Heart left ventricle (tissue), 16 donors: ENCODE results near the gene EPHB6. TPM values are rescaled to one million over a fixed set of nuclear protein-coding genes. Genes with fewer than 3 reads are reported as not detected.

Source experiments
- ATAC-seq, 4 donors: fragments of 200-7000 bp; cut with Tn5 transposase; one replicate each; pipeline ENCODE4 v1.9.1; 2020 to 2022; ENCODE audit warnings: moderate library complexity in 4 of 4, mild to moderate bottlenecking in 3 of 4, moderate number of reproducible peaks in 1 of 4
- DNase-seq, 5 donors: peaks; one replicate each; pipeline ENCODE4 v3.0.0-alpha.2; 2020
- H3K27ac ChIP-seq, 12 donors: fragments of 200-600 bp; sonication (generic) in 4 of 12; one replicate each; pipeline versions ENCODE4 v1.5.0 to v1.8.0; 2016 to 2022; ENCODE audit warnings: mild to moderate bottlenecking in 2 of 12
- H3K27me3 ChIP-seq, 9 donors: fragments of 200-600 bp; sonication (generic) in 2 of 9; one replicate each; pipeline versions ENCODE4 v1.5.1 to v1.8.0; 2016 to 2022; ENCODE audit warnings: mild to moderate bottlenecking in 3 of 9
- H3K36me3 ChIP-seq, 9 donors: fragments of 200-600 bp; sonication (generic) in 2 of 9; one replicate each; pipeline versions ENCODE4 v1.5.0 to v1.8.0; 2018 to 2022; ENCODE audit warnings: mild to moderate bottlenecking in 2 of 9
- H3K4me1 ChIP-seq, 12 donors: fragments of 200-600 bp; sonication (generic) in 4 of 12; one replicate each; pipeline versions ENCODE4 v1.5.0 to v1.8.0; 2016 to 2022; ENCODE audit warnings: mild to moderate bottlenecking in 3 of 12
- H3K4me3 ChIP-seq, 12 donors: fragments of 200-600 bp; sonication (generic) in 4 of 12; one replicate each; pipeline versions ENCODE4 v1.5.0 to v1.8.0; 2017 to 2022; ENCODE audit warnings: mild to moderate bottlenecking in 9 of 12, moderate library complexity in 4 of 12
- H3K9me3 ChIP-seq, 12 donors: fragments of 200-600 bp; sonication (generic) in 4 of 12; one replicate each; pipeline versions ENCODE4 v1.5.0 to v1.8.0; 2016 to 2022; ENCODE audit warnings: mild to moderate bottlenecking in 1 of 12
- CTCF ChIP-seq, 12 donors: fragments of 200-600 bp; sonication (generic) in 4 of 12; IDR thresholded peaks; one replicate each; pipeline versions ENCODE4 v1.5.0 to v1.8.0; 2018 to 2022; ENCODE audit warnings: antibody characterized with exemption in 12 of 12, mild to moderate bottlenecking in 5 of 12
- POLR2A ChIP-seq, 2 donors: fragments of 450-650 bp; IDR thresholded peaks; one replicate each; pipeline ENCODE4 v1.6.1; 2017; ENCODE audit warnings: antibody characterized with exemption in 2 of 2, mild to moderate bottlenecking in 2 of 2, moderate library complexity in 2 of 2
- WGBS, 4 donors: extraction: QIAGEN DNeasy Blood & Tissue Kit in 2 of 4; methylation state at CpG; one replicate each; pipeline versions ENCODE4 v1.1.5 to v1.1.7; 2013 to 2018; 5-methylcytosine and 5-hydroxymethylcytosine counted together
- intact Hi-C, 10 donors: fragments of 100-400 bp; cut with DNase I; formaldehyde crosslinking; loops; one replicate each; pipeline versions ENCODE4 v1.11.1 to v1.14.2; 2022
- polyA plus RNA-seq, 2 donors: library from polyadenylated mRNA; stranded (reverse); fragments of 200-250 nt; gene quantifications; one replicate each; pipeline ENCODE4 v1.2.3, GENCODE V29; 2013
- total RNA-seq, 9 donors: library from RNA; depleted of rRNA in 2 of 9; stranded (reverse); fragments of >200 nt in 2 of 9; fragmentation: NEBNext Ultra II Directional in 3 of 9; extraction: Animal tissue kit (Norgen Biotek cat#: 25700) in 3 of 9; gene quantifications; one replicate each; pipeline versions ENCODE4 v1.1.0 to v1.2.4, GENCODE V29; 2016 to 2023
- donor health status: ischemic (EF 13 %, LVEDD 7.1; RV severe dilation, severe dysfunction).
- donor health status: healthy with polysubstance abuse.
- donor health status: DM: no; HTN: yes; CAD: no.
- donor health status: DM: no; HTN: no; CAD: no.
- donor health status: ischemic (EF 25% LVEDD 6.9; RV normal size, moderate dysfunction).
- donor health status: ischemic (EF 25% LVEDD 5.7; RV mildly dilated, moderate dysfunction).
- donor health status: healthy.
- donor health status: DM: yes; HTN: yes; CAD: no.
- donor health status: ischemic (EF 35%, LVEDD 5.7; RV mildly dilated, moderate dysfunction).
- donor health status: nonischemic (EF 11% LVEDD 7.7; RV severe dilation, severe dysfunction).
- donor health status: DM: yes; HTN: yes; CAD: no.
- donor health status: PGD.
- donor health status: ischemic (EF 29% LVEDD 5.4; RV normal size, mild dysfunction).
- donor health status: nonischemic (EF 23%, LVEDD 6.1; RV moderate dilation, normal function).

EPHB6 gene
- total and polyA plus RNA-seq, 11 donors = 1.5 to 20.3 (median 3.3) TPM

DNA sequence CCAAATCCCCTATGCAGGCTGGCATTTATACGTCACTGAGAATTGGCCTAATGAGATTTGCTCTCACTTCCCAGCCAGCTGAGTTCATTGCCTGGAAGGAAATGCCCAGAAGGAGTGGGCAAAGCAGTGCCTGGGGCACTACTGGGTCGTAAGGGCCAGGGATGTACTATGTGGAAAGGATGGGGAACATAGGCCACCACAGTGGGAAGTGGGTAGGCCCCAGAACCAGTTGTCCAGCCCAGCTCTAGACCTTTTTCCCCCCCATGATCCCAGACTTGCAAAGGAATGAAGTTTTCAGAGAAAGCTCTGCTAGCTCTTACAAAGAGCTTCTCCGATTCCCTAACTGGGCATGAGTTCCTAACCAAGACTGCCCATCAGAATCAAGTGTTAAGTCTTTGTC is 64.8 kb downstream of the EPHB6 start:
- DNase-seq = no peak
- Histone ChIP-seq H3K4me1 (no peaks in the 10 kb centered on the region), H3K9me3 (no peaks in the 10 kb centered on the region), H3K27me3 (peaks cover 0 to 12% (median 0%) of the 10 kb centered on the region in 9 donors), H3K4me3 (no peak overlapping the region), H3K36me3 (no peaks in the 10 kb centered on the region), H3K27ac (no peak overlapping the region)
- intact Hi-C loops = no loop called here
- TF ChIP-seq POLR2A (IDR thresholded peaks at IDR 0.05) = no peak
- TF ChIP-seq CTCF (IDR thresholded peaks at IDR 0.05) = no peak
- WGBS, 4 donors = 73 to 93% (median 85%) methylated on average over 3 of the region's 3 CpGs
- no peak for ATAC-seq

Other genes starting within 250 kb of the EPHB6 start
- 1 to 10 TPM in 5 of 9 donors, not detected in 4; 2.6 to 4.3 (median 3.2) TPM for gene PRSS1, start 105.6 kb upstream of the EPHB6 start, total RNA-seq
- gene PRSS1, start 105.6 kb upstream of the EPHB6 start, polyA plus RNA-seq = 1 to 10 TPM in 1 of 2 donors, not detected in 1; 1.3 TPM
- 1 to 10 TPM in 5 of 9 donors, not detected in 4; 2.2 to 8.4 (median 6.1) TPM for gene PRSS2, start 84.1 kb upstream of the EPHB6 start, total RNA-seq
- 1 to 10 TPM in 1 of 2 donors, not detected in 1; 1.0 TPM for gene PRSS2, start 84.1 kb upstream of the EPHB6 start, polyA plus RNA-seq
- under 1 TPM in 1 of 9 donors, not detected in 8; 0.68 TPM for gene TRPV6, start 30.7 kb downstream of the EPHB6 start, total RNA-seq
- gene TRPV6, start 30.7 kb downstream of the EPHB6 start, polyA plus RNA-seq = not detected
- not detected for gene TRPV5, start 78.7 kb downstream of the EPHB6 start, total RNA-seq
- gene TRPV5, start 78.7 kb downstream of the EPHB6 start, polyA plus RNA-seq = not detected
- not detected for gene LLCFC1, start 84.4 kb downstream of the EPHB6 start, total RNA-seq
- not detected for gene LLCFC1, start 84.4 kb downstream of the EPHB6 start, polyA plus RNA-seq
- 1 to 10 TPM in 3 of 9 donors, under 1 TPM in 2, not detected in 4; 0.52 to 1.8 (median 1.2) TPM for gene KEL, start 107.3 kb downstream of the EPHB6 start, total RNA-seq
- gene KEL, start 107.3 kb downstream of the EPHB6 start, polyA plus RNA-seq = under 1 TPM; 0.17 to 0.19 TPM
- gene OR9A2, start 172.1 kb downstream of the EPHB6 start, total RNA-seq = under 1 TPM in 1 of 9 donors, not detected in 8; 0.29 TPM
- gene OR9A2, start 172.1 kb downstream of the EPHB6 start, polyA plus RNA-seq = not detected
- not detected for gene OR6V1, start 197.3 kb downstream of the EPHB6 start, total RNA-seq
- gene OR6V1, start 197.3 kb downstream of the EPHB6 start, polyA plus RNA-seq = not detected